ENCODE data around the gene AKAP4.

AKAP4 gene

GRCh38 chrX:50200907-50201306 is at the start of gene AKAP4:
Gene AKAP4, minus strand, starts transcription at chrX:50201007. Its CDS starts 118 bp downstream, at chrX:50200889.
- TF ChIP-seq, protein P1, sequence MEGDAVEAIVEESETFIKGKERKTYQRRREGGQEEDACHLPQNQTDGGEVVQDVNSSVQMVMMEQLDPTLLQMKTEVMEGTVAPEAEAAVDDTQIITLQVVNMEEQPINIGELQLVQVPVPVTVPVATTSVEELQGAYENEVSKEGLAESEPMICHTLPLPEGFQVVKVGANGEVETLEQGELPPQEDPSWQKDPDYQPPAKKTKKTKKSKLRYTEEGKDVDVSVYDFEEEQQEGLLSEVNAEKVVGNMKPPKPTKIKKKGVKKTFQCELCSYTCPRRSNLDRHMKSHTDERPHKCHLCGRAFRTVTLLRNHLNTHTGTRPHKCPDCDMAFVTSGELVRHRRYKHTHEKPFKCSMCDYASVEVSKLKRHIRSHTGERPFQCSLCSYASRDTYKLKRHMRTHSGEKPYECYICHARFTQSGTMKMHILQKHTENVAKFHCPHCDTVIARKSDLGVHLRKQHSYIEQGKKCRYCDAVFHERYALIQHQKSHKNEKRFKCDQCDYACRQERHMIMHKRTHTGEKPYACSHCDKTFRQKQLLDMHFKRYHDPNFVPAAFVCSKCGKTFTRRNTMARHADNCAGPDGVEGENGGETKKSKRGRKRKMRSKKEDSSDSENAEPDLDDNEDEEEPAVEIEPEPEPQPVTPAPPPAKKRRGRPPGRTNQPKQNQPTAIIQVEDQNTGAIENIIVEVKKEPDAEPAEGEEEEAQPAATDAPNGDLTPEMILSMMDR (IDR thresholded peaks at IDR 0.05; ENCODE audit: unreplicated experiment in 3 of 3), result no peak

DNA sequence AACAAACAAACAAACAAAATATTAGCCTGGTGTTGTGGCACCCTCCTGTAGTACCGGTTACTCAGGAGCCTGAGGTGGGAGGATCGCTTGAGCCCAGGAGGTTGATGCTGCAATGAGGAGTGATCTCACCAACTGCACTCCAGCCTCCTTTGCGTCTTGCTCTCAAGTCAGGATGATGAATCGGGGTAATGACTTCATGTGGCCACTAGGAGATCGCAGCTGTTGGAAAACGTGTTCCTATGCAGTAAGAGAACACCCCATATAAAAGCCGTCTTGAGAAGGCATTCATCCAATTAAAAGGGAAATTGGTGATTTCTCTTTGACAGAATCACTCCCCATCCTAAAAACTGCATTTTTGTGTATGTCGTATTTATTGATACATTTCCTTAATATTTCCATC is 10.7 kb upstream of the AKAP4 start:
- H3K9me3 Mint-ChIP-seq, result peaks cover 2% of the 10 kb centered on the region
- no peak overlapping the region for H3K27ac Mint-ChIP-seq
- TF ChIP-seq, protein P1 (IDR thresholded peaks at IDR 0.05; ENCODE audit: unreplicated experiment in 3 of 3), result peak in 1 of 3 experiments; percentile 11
- no peak overlapping the region for H3K4me3 Mint-ChIP-seq
- H3K36me3 Mint-ChIP-seq (ENCODE audit: low read depth), result no peaks in the 10 kb centered on the region
- H3K4me1 Mint-ChIP-seq, result no peaks in the 10 kb centered on the region
- H3K27me3 Mint-ChIP-seq (ENCODE audit: low read depth), result no peaks in the 10 kb centered on the region

More at GRCh38 chrX:50200907-50201306, at the start of gene AKAP4:
- Mint-ChIP-seq H3K36me3 (ENCODE audit: low read depth) (no peaks in the 10 kb centered on the region), H3K4me3 (peak within 1 kb of the TSS in 1 of 3 experiments; percentile 48), H3K27me3 (ENCODE audit: low read depth) (no peaks in the 10 kb centered on the region), H3K9me3 (no peaks in the 10 kb centered on the region), H3K4me1 (peaks cover 38% of the 10 kb centered on the region), H3K27ac (peak within 1 kb of the TSS; percentile 6 to 29 (median 28))

DNA sequence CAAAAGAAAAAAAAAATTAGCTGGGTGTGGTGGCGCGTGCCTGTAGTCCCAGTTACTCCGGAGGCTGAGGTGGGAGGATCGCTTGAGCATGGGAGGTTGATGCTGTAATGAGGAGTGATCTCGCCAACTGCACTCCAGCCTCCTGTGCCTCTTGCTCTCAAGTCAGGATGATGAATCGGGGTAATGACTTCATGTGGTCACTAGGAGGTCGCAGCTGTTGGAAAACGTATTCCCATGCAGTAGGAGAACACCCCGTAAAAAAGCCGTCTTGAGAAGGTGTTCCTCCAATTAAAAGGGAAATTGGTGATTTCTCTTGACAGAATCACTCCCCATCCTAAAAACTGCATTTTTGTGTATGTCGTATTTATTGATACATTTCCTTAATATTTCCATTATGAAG is 5.9 kb upstream of the AKAP4 start:
- H3K9me3 Mint-ChIP-seq, result no peaks in the 10 kb centered on the region
- H3K27me3 Mint-ChIP-seq (ENCODE audit: low read depth), result no peaks in the 10 kb centered on the region
- no peak overlapping the region for H3K4me3 Mint-ChIP-seq
- H3K4me1 Mint-ChIP-seq, result peaks cover 23% of the 10 kb centered on the region
- no peak overlapping the region for H3K27ac Mint-ChIP-seq
- no peaks in the 10 kb centered on the region for H3K36me3 Mint-ChIP-seq (ENCODE audit: low read depth)
- TF ChIP-seq, protein P1 (IDR thresholded peaks at IDR 0.05; ENCODE audit: unreplicated experiment in 3 of 3), result no peak

- Mint-ChIP-seq H3K4me1 (peaks cover 38% of the 10 kb centered on the region), H3K9me3 (no peaks in the 10 kb centered on the region), H3K27ac (peak within 1 kb of the TSS; percentile 83 to 90 (median 86)), H3K27me3 (ENCODE audit: low read depth) (no peaks in the 10 kb centered on the region), H3K4me3 (peak within 1 kb of the TSS; percentile 75 to 82 (median 78)), H3K36me3 (ENCODE audit: low read depth) (no peaks in the 10 kb centered on the region)
- TF ChIP-seq, protein P1 (IDR thresholded peaks at IDR 0.05; ENCODE audit: unreplicated experiment in 3 of 3), result peak; percentile 59 to 73 (median 69)
Measured at GRCh38 chrX:50204364-50204899, 3.6 kb upstream of the AKAP4 start, which contains the start of gene CCNB3. Gene CCNB3, plus strand, starts transcription at chrX:50204765. Its CDS starts 80,399 bp downstream, at chrX:50285164.

GRCh38 chrX:50202539-50202938 is 1.7 kb upstream of the AKAP4 start:
- Mint-ChIP-seq H3K4me1 (peaks cover 38% of the 10 kb centered on the region), H3K4me3 (no peak overlapping the region), H3K36me3 (ENCODE audit: low read depth) (no peaks in the 10 kb centered on the region), H3K27ac (peak overlapping the region; percentile 6 to 47 (median 29)), H3K27me3 (ENCODE audit: low read depth) (no peaks in the 10 kb centered on the region), H3K9me3 (no peaks in the 10 kb centered on the region)
- TF ChIP-seq, protein P1 (IDR thresholded peaks at IDR 0.05; ENCODE audit: unreplicated experiment in 3 of 3), result no peak

- H3K36me3 Mint-ChIP-seq (ENCODE audit: low read depth), result no peaks in the 10 kb centered on the region
- TF ChIP-seq, protein P1 (IDR thresholded peaks at IDR 0.05; ENCODE audit: unreplicated experiment in 3 of 3), result no peak
- H3K4me1 Mint-ChIP-seq, result peaks cover 25% of the 10 kb centered on the region
- H3K4me3 Mint-ChIP-seq, result no peak overlapping the region
- H3K27me3 Mint-ChIP-seq (ENCODE audit: low read depth), result no peaks in the 10 kb centered on the region
- H3K27ac Mint-ChIP-seq, result no peak overlapping the region
- no peaks in the 10 kb centered on the region for H3K9me3 Mint-ChIP-seq
Measured at GRCh38 chrX:50198348-50198747, 2.5 kb downstream of the AKAP4 start.

All from nephron (organoid).